ENCODE measurements around the gene WNT11.

The WNT11 gene

GRCh38 chr11:76174330-76174729, 32.0 kb downstream of the WNT11 start:
- DNase-seq (ENCODE audit: low read depth), result no peak

GRCh38 chr11:76173663-76174062, 32.6 kb downstream of the WNT11 start:
- no peak for DNase-seq (ENCODE audit: low read depth)

- DNase-seq (ENCODE audit: low read depth), result no peak
These were observed 33.7 kb downstream of the WNT11 start for GRCh38 chr11:76172583-76172982.

- no peak for DNase-seq (ENCODE audit: low read depth)
These were observed 35.8 kb downstream of the WNT11 start for GRCh38 chr11:76170468-76170867.

- DNase-seq (ENCODE audit: low read depth), result no peak
These were observed 36.8 kb downstream of the WNT11 start for GRCh38 chr11:76169473-76169896.

- DNase-seq (ENCODE audit: low read depth), result no peak
These were observed 38.7 kb downstream of the WNT11 start for GRCh38 chr11:76167590-76167989.

GRCh38 chr11:76166314-76166713, 40.0 kb downstream of the WNT11 start:
- DNase-seq (ENCODE audit: low read depth), result no peak

GRCh38 chr11:76164861-76165751, 41.2 kb downstream of the WNT11 start:
- DNase-seq (ENCODE audit: low read depth), result no peak

GRCh38 chr11:76164081-76164480, 42.2 kb downstream of the WNT11 start:
- no peak for DNase-seq (ENCODE audit: low read depth)

- DNase-seq (ENCODE audit: low read depth), result no peak
These were observed 42.9 kb downstream of the WNT11 start for GRCh38 chr11:76163289-76163880.

GRCh38 chr11:76162336-76163288, 43.7 kb downstream of the WNT11 start:
- DNase-seq (ENCODE audit: low read depth), result no peak

GRCh38 chr11:76161261-76161961, 44.9 kb downstream of the WNT11 start:
- DNase-seq (ENCODE audit: low read depth), result no peak

GRCh38 chr11:76160856-76161255, 45.4 kb downstream of the WNT11 start:
- no peak for DNase-seq (ENCODE audit: low read depth)

- DNase-seq (ENCODE audit: low read depth), result no peak
These were observed 46.2 kb downstream of the WNT11 start for GRCh38 chr11:76159983-76160661.

- no peak for DNase-seq (ENCODE audit: low read depth)
These were observed 46.9 kb downstream of the WNT11 start for GRCh38 chr11:76159303-76159937.

GRCh38 chr11:76158394-76159302, 47.7 kb downstream of the WNT11 start:
- DNase-seq (ENCODE audit: low read depth), result no peak

GRCh38 chr11:76157891-76158290, 48.4 kb downstream of the WNT11 start:
- DNase-seq (ENCODE audit: low read depth), result no peak

- DNase-seq (ENCODE audit: low read depth), result no peak
These were observed 49.3 kb downstream of the WNT11 start for GRCh38 chr11:76156971-76157427.

- no peak for DNase-seq (ENCODE audit: low read depth)
These were observed 50.6 kb downstream of the WNT11 start for GRCh38 chr11:76155500-76156227.

All from activated gamma-delta T cell treated with anti-CD3 and anti-CD28 coated beads, Interleukin-2, amount 50 U/mL, for 16 hours (primary cell).